Activated T-cell treated with anti-CD3 and anti-CD28 coated beads for 1 hour (primary cell): ENCODE measurements around the gene BAG3.

Source experiments
- DNase-seq: peaks from one replicate; pipeline ENCODE4 v3.0.0-alpha.2; 2020; ENCODE audit warnings: low read depth

BAG3 gene

GRCh38 chr10:119667562-119668328 is 16.6 kb downstream of the BAG3 start:
- no peak for DNase-seq

DNA sequence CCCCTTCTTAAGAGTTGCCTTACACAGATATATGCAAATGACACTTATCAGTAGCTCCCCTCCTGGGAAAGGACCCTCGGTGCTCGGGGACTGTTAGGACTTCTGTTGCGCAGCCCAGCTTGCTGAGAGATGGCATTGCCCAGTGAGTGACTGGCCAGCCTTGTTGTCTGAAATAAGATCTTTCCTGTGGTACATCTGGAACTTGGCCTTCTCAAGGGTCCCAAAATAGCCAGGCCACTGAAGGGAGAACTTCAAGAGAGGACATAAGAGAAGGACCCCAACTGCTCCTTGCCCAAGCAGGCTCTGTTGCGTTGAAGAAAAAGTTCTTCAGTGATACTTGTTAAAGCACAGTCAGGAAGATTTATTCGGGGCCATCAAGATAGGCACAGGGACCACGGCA is 17.3 kb downstream of the BAG3 start:
- no peak for DNase-seq

DNA sequence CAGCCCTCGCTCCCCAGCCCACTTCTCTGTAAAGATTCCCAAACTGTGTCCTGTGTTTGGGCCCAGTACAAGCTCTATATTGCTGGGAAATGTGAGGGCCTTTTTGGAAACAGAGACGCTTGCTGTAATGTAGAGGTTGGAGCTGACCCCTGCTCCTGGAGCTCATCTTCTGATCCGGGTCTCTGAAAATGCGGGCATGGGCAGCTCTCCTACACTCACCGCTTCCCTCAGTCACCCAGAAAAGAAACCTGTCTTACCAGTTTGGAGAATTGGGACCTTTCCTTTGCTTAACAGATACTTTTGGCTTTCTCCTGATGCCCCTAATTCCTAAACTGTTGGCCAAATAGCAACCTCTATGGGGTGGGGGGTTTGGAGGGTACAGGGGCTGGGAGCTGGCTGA is 18.2 kb downstream of the BAG3 start:
- DNase-seq = no peak

DNA sequence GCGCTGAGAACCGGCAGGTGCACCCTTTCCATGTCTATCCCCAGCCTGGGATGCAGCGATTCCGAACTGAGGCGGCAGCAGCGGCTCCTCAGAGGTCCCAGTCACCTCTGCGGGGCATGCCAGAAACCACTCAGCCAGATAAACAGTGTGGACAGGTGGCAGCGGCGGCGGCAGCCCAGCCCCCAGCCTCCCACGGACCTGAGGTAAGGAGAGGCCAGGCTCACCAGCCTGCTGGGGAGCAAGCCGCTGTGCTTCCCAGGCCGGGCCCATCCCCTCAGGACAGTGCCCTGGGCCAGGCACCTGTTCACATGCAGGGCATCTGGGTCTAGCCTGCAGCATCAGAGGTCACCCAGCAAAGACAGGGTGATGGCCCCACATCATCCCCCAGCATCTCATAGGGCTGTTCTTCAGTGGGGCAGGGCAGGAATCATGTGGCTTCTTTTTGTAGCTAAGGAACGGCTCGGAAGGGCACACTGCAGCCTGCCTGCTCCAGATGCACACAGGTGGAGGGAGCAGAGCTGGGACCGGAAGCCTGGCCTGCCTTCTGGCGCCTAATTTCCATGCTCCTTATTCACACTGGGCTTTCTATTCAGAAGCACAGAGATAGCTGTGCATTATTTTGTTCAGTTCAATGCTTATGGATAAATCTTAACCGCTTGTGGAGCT is 18.9 kb downstream of the BAG3 start:
- no peak for DNase-seq

GRCh38 chr10:119670717-119671116 is 19.5 kb downstream of the BAG3 start:
- DNase-seq = no peak

DNA sequence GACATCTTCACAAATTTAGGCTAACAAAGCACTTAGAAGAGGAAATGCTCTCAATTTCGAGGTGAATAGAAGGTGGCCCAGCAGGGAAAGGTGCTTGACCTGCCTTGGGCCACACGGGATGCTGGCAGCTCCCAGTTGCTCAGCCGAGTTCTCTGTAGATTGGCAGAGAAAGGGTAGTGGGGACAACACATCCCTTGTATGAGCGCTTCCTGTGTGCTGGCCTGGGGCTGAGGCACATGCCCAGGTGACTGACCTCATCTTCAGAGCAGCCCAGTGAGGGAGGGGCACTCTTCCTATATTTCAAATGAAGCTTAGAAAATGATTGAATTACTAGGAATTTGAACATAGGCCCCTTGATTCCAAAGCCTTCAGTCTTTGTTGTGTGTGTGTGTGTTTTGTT is 20.2 kb downstream of the BAG3 start:
- no peak for DNase-seq

DNA sequence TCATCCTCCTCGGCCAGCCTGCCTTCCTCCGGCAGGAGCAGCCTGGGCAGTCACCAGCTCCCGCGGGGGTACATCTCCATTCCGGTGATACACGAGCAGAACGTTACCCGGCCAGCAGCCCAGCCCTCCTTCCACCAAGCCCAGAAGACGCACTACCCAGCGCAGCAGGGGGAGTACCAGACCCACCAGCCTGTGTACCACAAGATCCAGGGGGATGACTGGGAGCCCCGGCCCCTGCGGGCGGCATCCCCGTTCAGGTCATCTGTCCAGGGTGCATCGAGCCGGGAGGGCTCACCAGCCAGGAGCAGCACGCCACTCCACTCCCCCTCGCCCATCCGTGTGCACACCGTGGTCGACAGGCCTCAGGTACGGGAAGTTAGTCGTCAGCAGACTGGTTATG is 21.1 kb downstream of the BAG3 start:
- no peak for DNase-seq

- DNase-seq = no peak
Observed at GRCh38 chr10:119673271-119673670, 22.1 kb downstream of the BAG3 start.

DNA sequence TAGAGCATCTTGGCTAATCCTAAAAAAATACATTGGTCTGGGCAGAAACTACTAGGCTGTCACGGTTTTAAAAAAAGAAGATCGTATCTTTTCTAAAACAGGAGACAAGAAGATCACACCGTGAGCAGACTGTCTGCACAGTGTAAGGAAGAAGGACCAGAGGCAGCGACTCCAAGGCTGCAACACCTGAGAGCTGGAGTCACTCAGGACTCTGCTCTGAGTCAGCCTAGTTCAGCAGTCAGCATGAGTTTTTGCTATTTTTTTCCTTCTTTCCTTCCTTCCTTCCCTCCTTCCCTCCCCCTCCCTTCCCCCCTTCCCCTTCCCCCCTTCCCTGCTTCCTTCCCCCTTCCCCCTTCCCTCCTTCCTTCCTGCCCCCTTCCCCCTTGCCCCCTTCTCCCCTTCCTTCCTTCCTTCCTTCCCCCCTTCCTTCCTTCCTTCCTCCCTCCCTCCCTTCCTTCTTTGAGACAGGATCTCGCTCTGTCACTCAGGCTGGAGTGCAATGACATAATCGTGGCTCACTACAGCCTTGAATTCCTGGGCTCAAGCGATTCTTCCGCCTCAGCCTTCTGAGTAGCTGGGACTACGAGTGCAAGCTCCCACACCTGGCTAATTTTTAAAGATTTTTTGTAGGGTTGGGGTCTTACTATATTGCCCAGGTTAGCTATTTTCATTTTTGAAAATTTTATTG is 24.4 kb downstream of the BAG3 start:
- DNase-seq = no peak

DNA sequence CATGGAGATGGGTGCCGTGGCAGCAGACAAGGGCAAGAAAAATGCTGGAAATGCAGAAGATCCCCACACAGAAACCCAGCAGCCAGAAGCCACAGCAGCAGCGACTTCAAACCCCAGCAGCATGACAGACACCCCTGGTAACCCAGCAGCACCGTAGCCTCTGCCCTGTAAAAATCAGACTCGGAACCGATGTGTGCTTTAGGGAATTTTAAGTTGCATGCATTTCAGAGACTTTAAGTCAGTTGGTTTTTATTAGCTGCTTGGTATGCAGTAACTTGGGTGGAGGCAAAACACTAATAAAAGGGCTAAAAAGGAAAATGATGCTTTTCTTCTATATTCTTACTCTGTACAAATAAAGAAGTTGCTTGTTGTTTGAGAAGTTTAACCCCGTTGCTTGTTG is 25.9 kb downstream of the BAG3 start:
- DNase-seq = no peak

DNA sequence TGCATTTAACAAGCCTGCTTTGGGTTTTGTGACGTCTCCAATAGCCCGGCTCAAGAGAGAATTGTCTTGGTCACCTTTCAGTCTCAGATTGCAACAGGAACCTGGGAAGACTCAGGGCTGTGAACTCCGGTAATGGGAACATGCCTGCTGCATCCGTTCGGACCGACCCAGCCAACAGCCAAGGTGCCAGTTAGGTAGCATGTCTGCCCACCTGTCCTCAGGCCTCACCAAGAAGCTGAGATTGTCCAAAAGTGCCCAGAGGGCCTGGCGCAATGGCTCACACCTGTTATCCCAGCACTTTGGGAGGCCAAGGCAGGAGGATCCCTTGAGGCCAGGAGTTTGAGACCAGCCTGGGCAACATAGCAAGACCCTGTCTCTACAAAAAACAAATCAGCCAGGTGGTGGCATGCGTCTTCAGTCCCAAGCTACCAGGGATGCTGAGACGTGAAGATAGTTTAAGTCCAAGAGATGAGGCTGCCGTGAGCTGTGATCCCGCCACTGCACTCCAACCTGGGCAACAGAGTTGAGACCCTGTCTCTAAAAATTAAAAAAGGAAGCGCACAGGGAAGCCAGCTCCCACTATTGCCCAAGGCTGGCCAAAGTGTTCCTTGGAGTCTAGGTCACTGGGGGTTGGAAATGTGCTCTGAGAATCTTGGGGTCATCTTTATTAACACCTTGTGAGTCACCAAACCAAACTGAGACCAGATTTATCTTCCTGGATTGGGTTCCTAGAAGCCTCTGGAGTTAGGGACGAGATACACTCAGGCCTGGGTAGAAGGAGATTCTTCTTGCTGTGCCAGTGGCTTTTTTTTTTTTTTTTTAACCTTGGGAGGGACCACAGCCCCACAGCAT is 26.9 kb downstream of the BAG3 start:
- no peak for DNase-seq

GRCh38 chr10:119679480-119679829 is 28.3 kb downstream of the BAG3 start:
- no peak for DNase-seq

- DNase-seq = no peak
Observed at GRCh38 chr10:119680050-119680449, 28.9 kb downstream of the BAG3 start.

GRCh38 chr10:119680650-119681081 is 29.5 kb downstream of the BAG3 start:
- no peak for DNase-seq

- peak; percentile 84 for DNase-seq
Observed at GRCh38 chr10:119686465-119687191, 35.4 kb downstream of the BAG3 start.

- DNase-seq = no peak
Observed at GRCh38 chr10:119687192-119688032, 36.2 kb downstream of the BAG3 start.

DNA sequence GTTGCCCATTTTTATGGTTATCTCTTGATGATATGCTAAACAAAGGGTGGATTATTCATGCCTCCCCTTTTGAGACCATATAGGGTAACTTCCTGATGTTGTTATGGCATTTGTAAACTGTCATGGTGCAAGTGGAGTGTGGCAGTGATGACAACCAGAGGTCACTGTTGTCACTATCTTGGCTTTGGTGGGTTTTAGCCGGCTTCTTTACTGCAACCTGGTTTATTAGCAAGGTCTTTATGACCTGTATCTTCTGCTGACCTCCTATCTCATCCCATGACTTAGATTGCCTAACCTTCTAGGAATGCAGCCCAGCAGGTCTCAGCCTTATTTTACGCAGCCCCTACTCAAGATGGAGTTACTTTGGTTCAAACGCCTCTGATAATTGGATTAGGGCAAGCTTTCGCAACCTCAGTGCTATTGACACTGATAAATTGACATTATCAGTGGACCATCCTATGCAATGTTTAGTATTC is 36.9 kb downstream of the BAG3 start:
- DNase-seq = no peak

DNA sequence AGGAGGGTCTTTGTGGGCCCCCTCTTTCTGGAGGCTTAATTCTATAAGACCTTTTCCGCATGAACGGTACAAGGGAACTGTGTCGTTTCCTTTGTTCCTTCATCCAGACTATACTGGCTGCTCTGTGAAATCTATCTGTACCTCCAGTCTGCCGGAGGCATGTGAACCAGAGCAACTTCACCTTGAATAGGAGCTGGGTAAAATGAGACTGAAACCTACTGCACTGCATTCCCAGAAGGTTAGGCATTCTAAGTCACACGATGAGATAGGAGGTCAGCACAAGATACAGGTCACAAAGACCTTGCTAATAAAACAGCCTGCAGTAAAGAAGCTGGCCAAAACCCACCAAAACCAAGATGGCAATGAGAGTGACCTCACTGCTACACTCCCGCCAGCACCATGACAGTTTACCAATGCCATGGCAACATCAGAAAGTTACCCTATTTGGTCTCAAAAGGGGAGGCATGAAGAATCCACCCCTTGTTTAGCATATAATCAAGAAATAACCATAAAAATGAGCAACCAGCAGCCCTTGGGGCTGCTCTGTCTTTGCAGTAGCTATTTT is 37.9 kb downstream of the BAG3 start:
- no peak for DNase-seq

DNA sequence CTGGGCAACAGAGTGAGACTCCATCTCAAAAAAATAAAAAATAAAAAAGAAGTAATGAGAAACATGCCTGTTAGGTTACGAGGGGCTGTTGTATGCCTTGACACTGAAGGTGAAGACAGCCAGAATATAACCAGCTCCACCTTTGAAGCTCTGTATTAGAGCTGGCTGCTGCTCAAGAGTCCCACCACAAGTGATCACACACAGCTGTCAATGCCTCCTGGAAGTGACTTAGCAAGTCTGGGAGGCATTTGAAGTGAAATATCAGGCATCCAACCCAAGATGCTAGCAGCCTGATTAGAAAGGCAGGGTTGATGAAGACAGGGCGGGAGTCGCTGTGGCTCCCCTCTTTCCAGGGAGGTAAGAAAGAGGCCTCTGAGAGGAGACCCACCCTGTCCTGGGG is 40.5 kb downstream of the BAG3 start:
- DNase-seq = no peak

GRCh38 chr10:119693262-119693957 is 42.2 kb downstream of the BAG3 start:
- DNase-seq = no peak
